ENCODE data around the gene MDH2.
"Not testable (repeated sequence)": the region's sequence is repeated elsewhere in the genome, so short reads cannot be mapped to it uniquely, and the experiment has no call there.

MDH2 gene

DNA sequence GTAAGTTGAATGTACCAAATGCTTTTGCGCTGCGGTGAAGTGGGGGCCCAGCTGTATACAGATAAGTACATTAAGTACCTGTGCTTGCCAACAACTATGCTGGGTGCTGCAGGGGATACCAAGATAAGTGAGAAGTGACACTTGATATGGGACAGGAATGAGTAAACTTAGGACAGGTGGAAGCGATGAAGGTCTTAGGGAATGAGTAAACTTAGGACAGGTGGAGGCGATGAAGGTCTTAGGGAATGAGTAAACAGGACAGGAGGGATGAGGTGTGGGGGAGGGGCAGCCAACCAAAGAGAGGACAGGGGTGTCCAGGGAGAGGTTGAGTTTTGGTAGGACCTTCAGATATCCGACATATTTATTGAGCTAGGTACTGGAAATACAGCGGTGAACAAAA, 1.4 kb downstream of the MDH2 start:
- DNase-seq = no peak

DNA sequence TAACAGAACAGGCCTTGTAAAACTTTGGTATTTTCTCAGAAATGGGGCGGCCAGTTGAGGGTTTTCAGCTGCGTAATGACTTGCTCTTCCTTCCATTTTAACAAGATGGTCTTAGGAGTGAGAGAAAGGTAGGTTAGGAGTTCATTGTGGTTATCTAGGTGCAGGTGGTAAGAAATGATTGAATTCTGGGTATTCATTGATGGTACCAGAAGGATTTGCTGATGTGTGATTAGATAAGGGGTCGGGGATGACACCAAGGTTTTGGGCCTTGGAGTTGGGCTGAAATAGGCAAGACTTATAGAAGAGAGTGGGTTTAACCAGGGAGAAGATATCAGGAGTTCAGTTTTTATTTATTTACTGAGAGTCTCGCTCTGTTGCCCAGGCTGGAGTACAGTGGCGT, 2.6 kb downstream of the MDH2 start:
- no peak for DNase-seq

DNA sequence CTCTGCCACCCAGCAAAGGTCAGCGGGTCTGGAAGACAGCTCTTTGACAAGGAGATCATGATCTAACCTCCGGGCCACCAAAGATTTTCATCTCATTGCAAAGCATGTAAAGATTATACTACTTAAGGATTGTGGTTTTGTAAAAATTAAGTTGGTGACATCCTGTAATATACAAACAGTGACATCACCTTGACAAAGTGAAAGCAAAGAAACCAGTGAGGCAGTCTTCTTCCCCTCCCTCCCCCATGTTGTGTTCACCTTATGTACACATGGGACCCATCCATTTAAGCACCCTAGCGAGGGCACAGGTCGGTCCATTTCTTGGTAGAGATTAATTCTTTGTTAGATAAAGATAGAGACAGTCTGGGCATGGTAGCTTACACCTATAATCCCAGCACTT, 3.9 kb downstream of the MDH2 start:
- DNase-seq = no peak

DNA sequence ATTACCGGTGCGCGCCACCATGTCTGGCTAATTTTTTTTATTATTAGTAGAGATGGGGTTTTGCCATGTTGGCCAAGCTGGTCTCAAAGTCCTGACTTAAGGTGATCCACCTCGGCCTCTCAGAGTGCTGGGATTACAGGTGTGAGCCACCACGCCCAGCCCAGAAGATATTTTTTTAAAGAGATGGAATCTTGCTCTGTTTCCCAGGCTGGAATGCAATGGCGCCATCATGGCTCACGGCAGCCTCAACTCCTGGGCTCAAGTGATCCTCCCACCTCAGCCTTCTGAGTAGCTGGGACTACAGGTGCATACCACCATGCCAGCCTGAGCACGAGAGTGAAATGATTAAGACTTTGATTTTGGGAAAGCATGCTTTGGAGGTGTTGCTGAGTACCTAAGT, 4.8 kb downstream of the MDH2 start:
- DNase-seq = not testable (repeated sequence)

DNA sequence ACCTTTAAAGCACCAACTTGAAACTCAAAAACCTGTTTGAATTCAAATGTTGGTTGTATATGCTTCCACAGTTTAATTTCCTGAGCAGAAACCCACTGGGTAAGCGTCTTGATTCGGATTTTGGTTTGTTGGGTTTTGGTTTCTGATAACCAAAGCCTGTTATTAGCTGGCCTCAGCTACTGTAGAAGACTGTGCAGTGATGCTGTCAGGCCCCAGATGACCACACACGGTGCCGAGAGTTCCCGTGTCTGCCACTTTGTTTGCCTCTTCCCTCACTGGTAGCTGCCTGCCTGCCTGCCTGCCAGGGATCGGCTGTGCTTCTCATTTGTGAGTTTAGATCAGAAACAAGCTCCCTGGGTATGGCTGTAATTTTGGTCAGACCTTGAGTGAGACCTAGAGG, 5.6 kb downstream of the MDH2 start:
- no peak for DNase-seq

DNA sequence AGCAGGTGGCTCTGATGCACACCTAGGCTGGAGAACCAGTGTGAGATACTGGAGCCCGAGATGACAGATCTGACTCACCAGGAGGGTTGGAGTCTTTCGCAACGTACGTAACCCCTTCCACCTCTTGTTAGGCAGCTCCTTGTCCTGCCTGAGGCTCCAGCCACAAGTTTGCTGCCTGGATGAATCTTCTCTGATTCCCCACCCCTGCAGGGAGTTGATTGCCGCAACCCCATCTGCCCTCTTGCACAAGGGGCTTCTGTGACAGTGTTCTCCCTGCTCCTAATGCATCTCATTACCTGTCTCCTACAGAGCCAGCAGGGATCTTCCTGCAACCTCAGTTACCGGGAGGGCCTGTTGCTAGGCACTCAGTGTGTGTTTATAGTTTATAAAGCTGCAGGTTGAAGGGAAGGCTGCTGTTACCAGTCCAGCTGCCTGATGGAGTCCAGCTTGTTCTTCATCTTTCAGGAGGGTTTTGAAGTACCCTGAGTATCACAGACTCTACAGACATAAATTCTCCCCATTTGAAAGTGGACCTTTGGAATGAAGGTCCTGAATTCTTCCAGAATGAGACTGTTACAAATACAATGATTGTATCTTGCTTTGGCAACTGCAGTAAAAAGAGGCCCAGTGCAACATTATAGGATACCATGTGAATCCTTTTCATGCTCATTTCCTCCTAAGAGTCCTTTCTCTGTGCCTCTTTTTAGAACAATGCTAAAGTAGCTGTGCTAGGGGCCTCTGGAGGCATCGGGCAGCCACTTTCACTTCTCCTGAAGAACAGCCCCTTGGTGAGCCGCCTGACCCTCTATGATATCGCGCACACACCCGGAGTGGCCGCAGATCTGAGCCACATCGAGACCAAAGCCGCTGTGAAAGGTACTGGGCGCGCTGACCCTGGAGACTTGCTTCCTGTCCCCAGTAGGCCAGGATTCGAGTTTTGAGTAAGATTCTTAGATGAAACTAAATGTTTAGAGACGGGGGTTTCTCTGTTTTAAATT, 6.5 kb downstream of the MDH2 start:
- no peak for DNase-seq

DNA sequence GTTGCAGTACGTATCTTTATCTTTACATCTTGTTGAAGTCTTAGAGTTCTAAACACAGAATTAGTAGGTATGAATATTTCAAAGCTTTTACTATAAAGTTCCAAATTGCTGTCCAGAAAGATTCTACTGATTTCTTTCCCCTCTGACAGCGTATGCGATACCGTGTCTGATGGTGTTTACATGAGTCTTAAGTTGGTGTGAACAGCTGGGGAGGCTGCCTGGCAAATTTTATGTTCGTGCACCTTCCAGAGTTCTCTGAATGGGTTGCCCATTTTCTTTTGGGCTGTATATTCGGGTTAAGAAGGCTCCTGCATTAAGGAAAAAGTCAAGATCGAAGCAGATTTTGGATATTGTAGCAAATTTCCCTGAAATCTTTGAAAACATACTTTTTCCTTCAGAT, 8.3 kb downstream of the MDH2 start:
- no peak for DNase-seq

DNA sequence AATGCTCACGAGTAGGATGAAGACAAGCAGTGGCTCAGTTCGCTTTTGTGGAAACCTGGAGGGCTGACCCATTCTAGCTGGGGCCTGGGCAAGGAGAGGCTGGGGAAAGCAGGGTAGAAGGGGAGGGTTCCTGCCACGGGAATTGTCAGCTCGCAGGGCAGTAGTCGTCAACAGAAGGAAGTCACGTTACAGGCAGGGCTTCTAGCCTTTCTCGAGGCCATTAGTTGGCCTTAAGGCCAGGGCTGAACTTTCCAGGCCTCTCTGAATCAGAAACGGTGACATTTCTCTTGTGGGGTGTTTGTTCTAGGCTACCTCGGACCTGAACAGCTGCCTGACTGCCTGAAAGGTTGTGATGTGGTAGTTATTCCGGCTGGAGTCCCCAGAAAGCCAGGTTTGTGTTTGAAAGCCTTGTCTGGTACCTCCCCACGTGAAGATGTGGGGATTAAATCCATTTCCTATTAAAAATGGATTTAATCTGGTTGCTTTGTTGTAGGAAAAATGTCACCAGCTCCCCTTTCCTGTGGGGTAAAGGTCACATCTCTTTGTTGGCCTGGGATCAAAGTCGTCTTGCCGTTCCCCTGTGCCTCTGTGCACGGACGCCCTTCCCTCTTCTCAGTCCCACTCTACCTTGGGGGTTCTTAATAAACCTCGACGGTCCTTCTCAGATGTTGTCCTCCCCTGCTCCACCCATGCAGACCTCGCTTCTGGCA, 9.4 kb downstream of the MDH2 start:
- DNase-seq = no peak

DNA sequence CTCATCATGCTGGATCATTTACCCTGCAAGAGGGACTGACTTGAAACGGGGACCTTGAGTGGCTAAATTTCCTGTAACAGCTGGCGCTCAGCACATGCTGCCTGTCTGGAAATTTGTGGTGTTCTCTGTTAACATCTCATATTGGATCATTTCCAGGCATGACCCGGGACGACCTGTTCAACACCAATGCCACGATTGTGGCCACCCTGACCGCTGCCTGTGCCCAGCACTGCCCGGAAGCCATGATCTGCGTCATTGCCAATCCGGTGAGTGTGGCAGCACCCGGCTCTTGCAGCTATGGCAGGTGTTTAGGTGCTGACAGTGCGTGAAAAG, 9.9 kb downstream of the MDH2 start:
- no peak for DNase-seq

DNA sequence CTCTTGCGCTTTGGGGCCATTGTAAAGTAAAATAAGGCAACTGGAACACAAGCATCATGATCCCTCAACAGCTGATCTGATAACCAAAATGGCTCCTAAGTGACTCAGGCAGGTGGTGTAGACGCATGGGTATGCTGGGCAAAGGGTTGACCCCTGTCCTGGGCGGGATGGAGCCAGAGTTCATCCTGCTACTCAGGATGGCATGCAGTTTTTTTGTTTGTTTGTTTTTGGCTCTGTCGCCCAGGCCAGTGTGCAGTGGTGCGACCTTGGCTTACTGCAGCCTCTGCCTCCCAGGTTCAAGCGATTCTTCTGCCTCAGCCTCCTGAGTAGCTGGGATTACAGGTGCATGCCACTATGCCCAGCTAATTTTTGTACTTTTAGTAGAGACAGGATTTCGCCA, 10.8 kb downstream of the MDH2 start:
- not testable (repeated sequence) for DNase-seq

DNA sequence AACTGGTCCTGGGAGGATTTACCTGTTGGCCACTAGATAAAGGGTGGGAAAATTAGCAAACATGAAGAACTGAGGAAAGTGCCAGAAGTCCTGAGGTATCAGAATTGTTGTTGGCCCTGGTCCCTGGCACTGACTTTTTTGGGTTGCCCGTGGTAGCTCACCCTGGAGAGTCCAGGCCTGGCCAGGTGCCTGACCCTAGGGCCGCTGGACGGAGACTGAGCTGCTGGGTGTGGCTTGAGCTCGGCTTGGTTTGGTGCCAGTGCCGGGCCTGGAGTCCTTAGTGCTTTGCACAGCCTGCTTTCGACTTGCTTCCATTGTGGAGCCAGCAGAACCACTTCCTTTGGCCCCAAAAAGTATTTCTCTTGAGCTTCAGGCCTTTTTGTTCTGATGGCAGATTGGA, 12.9 kb downstream of the MDH2 start:
- DNase-seq = no peak

DNA sequence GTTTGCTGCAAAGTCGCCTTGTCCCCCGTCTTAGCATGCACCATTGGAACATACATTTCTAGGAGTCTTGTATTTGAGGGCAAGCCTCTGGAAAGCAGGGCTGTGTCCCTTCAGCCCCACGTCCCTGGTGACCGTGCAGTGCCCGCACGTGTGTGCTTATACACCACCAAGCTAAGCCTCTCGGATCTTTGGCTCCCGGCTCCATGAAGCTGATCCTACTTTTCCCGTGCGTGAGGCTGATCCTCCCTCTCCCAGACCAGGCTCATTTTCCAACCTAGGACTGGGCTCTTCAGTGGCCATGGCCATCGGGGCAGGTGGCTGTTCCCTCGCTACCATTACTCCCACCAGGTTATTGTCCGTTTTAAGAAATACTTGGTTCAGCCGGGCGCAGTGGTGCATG, 14.3 kb downstream of the MDH2 start:
- no peak for DNase-seq

DNA sequence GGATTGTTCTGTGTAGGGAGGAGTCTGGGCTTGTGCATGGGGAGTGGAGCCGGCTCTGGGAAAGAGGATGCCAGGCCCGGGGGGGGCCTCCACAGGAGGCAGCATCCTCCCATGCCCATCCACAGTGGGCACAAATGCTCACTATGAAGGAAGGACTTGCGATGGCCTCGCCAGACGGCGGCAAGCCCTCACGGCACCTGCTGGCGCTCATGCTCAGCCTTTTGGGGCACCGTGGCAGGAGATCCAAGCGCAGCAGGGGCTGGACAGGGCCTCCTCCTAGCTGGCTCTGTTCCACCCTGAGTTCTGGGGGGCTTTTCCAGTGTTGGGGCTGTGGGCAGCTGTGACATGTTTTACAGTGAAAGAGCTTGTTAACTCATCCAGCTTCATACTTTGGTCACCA, 15.2 kb downstream of the MDH2 start:
- no peak for DNase-seq

DNA sequence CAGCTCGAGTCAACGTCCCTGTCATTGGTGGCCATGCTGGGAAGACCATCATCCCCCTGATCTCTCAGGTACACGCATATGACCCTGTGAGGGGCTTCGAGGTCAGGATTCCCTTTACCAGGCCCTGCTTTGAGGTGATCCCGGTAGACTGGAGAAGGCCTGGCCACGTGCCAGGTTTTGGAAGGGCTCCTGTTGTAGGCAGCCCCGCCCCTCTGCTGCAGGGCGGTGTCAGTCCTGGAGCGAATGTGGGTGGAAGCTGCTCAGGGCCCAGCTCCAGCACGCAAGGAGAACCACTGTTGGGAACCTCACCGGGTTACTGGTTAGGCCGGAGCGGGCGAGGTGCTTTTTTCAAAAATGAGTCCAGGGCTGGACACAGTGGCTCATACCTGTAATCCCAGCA, 15.6 kb downstream of the MDH2 start:
- no peak for DNase-seq

DNA sequence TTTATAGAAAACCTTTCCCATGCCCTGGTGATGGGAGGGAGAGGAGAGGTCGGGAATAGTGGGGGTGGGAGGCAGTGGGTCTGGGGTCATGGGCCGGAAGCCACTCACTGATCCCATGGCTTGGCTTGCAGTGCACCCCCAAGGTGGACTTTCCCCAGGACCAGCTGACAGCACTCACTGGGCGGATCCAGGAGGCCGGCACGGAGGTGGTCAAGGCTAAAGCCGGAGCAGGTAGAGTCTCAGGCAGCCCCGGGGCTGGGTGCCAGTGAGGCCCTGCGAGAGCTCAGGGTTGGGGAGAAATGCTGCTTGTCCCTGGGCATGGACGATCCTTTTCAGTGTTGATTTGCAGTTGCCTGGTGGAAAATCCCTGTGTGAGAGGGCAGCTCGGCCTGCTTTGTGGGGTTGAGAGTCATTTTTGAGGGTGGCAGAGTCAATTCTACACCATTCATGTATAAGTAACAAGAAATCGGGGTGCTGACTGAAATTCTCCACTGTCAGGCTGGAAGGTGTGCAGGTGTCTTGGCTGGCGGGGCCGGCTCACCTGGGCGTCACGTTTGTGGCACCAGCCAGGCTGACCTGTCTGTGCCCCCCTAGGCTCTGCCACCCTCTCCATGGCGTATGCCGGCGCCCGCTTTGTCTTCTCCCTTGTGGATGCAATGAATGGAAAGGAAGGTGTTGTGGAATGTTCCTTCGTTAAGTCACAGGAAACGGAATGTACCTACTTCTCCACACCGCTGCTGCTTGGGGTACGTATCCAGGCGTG, 16.5 kb downstream of the MDH2 start:
- no peak for DNase-seq

DNA sequence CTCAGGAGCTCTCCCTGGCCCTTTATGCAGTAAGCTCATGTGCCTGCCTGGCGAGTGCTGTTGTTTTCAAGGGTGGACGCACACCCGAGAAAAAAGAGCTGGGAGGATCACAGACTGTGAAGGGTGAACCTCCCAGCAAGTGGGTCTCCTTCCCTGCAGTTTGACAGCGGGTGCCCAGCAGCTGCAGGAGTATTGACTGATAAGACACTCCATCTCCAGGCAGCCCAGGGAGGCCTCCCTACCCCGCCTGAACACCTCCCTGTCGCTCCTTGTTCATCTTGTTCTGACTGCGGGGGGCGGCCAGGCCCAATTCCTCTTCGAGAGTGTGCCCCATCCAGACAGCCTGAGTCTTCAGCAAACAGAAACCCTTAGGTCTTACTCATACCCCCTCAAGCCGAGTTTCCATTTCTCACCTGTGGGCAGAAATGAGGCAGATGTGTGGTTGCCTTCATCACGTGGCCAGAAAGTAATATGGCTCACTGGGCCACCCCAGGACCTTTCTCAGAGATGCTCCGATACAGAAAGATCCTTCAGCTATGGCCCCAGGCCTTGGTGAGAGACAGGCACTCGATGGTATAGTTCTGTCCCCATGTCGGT, 17.2 kb downstream of the MDH2 start:
- DNase-seq = no peak

DNA sequence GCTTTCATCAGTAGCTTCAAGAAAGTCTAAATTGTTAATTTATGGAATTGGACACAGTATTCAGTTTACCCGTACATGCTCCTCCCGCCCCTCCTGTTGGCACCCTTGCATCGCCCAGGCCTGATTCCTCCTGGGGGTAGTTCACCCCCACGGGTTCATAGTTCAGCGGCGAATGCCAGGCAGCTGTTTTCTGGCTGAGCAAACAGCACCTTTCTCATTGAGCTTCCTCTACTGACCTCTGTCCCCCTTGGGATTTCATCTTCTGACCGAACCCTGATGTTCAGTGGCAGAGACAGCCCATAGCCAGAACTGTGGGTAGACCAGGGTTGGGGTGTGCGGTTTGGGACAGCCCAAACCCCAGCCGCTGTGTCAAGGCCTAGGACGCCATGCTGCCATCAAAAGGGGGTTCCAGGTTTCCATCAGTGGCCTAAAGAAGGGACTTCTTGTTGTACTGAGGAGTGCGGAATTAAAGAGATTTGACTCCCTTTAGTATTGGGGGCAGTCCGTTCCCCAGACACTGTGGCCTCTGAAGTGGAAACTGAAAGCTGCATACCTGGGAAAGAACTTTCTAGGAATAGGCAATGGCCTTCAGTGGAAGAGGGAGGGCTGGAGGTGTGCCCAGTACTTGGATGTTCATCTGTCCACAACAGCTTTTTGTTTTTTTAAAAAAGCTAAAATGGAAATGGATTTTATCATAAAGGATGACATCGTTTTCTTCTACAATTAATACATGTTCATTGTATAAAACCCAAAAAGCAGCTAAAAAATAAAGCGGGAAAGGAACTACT, 19.0 kb downstream of the MDH2 start:
- DNase-seq = no peak

DNA sequence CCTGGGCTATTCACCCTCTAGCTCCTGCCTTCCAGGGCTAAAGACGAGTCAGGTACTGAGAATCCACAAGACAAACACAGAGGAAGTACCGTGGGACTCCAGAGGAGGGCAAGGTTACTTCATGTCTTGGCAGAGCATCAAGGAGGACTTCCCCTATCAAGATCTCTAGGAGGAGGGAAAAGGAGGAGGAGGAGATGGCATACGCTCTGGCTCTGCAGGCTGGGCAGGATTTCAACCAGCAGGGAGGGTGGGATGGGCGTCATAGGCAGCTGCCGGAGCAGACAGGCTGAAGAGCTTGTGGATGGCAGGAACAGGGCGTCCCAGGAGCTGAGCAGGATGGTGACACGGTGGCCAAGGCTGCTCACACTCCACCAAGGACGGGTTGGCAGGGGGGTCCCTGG, 21.3 kb downstream of the MDH2 start:
- DNase-seq = no peak

DNA sequence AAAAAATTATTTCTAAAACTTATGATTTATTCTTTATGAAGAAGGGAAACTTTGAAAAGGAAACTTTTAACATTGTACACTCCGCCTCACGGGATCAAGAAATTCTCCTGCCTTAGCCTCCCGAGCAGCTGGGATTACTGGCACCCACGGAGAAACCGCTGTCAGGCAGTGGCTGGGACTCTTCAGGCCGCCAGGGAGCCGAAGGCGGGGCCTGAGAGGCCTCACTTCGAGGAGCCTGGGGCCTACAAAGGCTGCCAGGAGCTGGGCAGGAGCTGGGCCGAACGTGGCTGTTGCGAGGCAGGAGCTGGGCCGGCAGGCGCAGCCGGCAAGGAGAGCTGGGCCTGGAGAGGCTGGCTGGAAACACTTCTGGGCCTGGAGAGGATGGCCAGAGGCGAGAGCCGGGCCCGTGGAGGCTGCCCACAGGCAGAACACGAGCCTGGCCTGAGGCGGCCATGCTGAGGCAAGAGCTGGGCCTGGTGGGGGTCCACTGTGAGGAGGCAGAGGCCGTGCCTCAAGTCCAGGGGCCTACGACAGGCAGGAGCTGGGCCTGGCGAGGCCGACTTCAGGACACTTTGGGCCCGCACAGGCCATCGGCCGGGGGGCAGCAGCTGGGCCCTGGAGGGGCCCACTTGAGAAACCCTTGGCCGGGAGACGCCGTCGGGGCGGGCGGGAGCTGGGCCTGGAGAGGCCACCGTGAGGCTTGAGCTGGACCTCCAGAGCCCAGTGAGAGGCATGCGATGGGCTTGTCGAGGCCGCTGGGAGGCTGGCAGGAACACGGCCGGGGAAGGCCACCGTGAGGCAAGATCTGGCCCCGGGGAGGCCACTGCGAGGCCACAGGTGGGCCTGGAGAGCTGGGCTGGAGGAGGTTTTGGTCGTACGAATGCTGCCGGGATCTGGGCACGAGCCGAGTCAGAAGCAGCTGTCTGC, 23.7 kb downstream of the MDH2 start:
- DNase-seq = no peak

DNA sequence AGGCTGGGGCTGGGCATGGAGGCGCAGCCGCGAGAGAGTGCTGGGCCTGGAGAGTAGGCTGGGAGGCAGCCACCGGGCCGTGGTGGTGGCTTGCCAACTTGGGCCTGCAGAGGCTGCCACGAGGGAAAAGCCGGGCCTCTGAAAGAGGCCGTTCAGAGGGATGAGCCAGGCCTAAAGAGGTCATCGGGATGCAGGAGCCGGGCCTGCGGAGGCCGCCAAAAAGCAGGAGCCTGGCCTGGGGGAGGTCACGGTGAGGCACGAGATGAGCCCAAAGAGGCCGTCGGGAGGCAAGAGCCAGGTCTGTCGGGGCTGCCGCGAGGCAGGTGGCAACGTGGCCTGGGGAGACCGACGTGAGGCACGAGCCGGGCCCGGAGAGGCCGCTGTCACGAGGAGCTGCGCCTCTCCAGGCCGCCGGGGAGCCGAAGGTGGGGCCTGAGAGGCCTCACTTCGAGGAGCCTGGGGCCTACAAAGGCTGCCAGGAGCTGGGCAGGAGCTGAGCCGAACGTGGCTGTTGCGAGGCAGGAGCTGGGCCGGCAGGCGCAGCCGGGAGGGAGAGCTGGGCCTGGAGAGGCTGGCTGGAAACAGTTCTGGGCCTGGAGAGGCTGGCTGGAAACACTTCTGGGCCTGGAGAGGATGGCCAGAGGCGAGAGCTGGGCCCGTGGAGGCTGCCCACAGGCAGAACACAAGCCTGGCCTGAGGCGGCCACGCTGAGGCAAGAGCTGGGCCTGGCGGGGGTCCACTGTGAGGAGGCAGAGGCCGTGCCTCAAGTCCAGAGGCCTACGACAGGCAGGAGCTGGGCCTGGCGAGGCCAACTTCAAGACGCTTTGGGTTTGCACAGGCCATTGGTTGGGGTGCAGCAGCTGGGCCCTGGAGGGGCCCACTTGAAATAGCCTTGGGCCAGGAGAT, 24.6 kb downstream of the MDH2 start:
- no peak for DNase-seq
